HTERT RPE-1 (cell line): ENCODE data around the gene WBP11.

Source experiments
- in situ Hi-C: fragments of 300-500 bp; cut with MboI; formaldehyde crosslinking; loops from 4 replicates; pipeline ENCODE4 v1.14.3; 2020; ENCODE audit warnings: low sequenced_read_pairs

WBP11 gene

GRCh38 chr12:14825256-14825655, 22.0 kb upstream of the WBP11 start:
- in situ Hi-C loops, result no loop called here

DNA sequence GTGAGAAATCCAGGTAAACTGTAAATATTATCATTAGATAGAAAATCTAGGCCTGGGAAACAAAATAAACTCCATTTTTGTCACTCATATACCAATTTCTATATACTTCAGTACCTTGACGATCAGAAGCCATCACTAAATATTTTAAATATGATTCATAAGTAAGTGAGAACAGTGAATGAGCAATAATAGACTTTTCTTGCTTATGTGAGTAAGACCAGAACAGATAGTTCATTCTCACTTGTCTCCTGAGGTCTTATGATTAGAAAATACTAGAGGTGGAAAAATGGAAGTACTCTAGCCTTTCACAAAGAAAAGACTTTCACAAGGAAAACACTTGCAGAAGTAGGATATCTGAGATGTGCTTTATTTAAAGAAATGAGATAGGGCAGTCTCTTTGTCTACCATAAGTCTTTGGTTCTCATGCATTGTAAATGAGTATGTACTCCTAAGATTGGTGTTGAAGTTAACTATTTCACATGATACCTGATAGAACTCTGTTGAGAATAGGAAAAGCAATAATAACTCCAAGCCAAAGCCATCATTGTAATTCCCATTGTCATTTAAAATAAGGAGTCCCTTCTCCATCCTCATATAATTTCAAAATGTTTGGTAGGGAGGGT, 20.8 kb upstream of the WBP11 start:
- in situ Hi-C loops, result no loop called here

DNA sequence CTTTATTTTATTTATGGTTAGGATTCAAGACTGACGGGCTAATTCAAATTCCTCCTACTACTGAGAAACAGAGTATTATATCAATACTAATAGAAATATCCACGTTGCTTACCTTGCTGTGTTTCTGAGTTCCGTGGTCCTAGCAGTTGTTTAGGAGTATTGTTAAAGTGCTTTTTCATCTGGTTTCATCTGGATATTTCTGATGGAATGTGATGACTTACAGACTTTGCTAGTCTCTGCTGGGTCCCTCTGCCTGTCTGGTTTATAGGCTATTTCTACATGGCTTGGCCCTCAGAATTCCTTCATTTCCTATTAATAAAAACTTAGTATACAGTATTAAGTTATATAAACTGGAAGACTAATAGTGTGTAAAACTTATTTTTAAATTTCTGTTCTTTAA, 10.7 kb upstream of the WBP11 start, which contains the start of gene SMCO3:
Gene SMCO3, minus strand, starts transcription at position 169 of the 400 bp plus-strand sequence. CDS start 7,502 bp downstream, outside the sequence.
- in situ Hi-C loops, result no loop called here

DNA sequence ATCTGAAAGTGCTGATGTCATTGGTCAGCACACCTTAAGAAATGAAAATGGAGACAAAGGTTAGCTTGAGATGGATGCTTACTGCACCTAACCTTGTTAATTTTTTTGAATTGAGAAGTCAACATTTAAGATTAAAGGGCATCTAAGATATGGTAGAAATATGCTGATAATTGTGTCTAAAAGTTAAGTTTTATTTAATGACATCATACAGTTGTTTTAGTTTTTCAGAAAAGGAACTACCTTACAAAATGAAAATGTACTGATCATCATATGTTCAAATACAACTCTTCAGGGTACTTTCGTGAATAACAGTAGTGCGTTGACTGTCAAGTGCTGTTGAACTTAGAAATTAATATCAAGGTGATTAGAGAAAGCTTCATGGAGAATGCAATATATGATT, 8.2 kb upstream of the WBP11 start:
- in situ Hi-C loops, result no loop called here

DNA sequence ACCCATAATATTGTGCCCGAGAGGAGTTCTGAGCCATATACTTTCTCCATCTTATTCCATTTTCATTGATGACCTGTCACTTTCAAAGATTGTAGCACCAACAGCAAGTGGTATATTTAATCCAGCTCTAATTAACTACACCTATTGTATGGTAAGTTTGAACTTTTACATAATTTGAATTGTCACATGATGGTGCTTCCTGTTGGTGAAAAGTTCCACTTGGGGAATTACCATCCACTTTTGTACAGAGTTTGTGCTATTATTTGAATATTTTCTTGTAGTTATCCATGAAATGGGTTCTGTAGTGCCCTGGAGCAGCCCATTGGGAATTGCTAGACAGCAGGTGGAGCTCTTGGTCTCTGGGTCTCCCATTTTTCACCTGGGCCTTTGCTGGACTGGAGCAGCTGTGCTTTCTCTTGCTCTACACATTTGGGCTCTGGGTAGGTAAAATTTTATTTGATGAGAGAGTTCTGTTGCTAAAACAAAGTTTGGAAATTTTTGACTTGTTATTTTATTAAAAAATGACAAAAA, 7.7 kb upstream of the WBP11 start:
- in situ Hi-C loops, result no loop called here

DNA sequence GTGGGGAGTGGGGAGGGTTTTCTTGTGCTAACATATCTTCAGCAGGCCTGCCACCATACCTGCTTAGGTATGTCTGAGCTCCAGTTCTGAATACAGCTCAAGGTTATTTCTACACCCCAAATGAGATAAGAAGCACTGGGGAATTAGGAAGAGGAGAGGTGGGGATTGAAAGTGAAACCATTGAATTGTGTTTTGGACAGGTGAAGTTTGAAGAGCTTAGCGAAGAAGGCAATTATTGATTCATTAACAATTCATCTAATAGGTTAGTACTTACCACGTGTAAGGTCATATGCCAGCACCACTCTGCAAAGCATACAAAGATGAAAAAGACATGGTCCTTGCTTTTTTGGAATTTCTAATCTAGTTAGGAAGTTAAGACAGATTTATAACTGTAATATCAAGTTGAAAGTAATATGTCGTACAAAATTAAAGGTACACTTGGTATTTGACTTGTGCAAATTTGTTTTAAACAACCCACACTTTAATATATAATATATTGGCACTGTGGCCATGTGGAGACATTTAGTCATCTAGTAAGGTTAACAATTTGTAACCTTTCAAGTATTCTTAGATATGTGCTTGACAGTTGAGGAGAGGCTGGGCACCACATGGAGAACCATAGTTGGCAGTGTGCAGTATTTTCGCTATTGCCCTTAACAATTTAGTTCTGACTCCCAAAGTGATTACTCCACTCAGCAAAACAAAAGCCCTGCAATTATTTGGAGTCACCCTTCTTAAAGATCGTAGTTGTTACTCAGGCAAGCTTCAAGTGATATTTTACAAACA, 7.1 kb upstream of the WBP11 start:
- in situ Hi-C loops, result no loop called here

DNA sequence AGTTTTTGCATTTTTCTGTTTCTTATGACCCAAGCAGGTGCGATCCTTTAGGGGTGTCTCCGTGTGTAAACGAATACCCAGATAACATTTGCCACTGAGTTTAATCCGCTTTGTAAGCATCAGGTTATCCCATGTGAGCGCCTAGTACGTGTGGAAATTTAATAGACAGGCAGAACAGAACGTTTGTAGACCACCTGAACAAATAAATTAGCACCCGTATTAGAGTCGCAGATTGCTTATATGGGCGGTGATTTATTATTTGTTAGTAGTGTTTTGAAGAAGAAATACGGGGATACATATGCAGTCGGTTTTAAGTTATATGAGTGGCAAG, 517 bp upstream of the WBP11 start:
- in situ Hi-C loops, result no loop called here

GRCh38 chr12:14802721-14803010, 612 bp downstream of the WBP11 start:
- in situ Hi-C loops, result no loop called here

DNA sequence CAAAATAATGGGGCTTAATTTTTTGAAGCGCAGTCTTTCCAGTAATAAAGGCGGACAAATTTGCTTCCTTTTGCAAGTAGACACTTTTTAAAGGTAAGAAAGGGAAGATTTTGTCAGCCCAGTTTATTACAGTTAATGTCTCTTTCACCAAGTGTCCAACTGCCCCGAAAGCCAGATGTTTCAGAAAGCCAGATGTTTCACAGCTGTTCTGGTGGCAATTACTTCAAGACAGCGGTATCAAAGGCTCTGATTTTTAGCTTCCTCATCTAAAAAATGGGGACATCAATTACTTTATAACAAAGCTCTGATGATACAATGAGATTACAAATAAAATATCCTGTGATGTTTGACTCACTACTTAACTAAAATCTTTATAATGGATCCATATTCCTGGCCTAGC, 1.0 kb downstream of the WBP11 start:
- in situ Hi-C loops, result no loop called here

- in situ Hi-C loops, result no loop called here
Measured at GRCh38 chr12:14795028-14795448, 8.2 kb downstream of the WBP11 start.

DNA sequence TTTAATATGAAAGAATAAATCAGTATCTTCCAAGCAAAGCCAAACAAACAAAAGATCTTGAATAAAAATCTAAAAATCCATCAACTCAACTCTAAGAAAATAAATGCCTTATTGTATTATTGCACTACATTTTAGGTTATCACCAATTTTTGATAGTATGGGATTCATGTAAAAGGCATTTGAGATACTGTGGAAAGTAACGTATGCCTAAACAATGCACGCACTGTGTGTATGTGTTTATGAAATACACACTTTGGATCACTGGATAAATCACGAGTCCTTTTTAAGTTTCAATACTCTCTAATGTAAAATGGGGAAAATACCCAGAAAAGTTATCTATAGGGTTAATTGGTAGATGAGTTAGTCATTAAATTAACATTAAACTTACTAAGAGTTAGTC, 17.7 kb downstream of the WBP11 start:
- in situ Hi-C loops, result no loop called here

DNA sequence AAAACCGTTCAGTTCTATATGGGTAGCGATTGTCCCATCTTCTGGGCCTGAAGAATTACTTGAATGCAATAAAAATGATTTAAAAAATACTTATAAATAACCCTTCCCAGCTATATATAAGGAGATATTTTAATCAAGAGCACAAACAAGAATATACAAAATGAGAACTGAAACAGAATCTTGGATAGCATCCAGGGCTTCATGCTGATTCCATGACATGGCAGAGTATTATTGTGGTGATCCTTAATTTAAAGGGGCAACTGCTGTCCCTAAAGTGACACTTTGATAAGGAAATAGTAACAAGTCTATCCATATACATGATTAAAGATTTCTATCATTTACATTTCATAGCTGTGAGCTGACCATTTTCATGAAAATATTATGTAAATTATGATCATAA, 18.8 kb downstream of the WBP11 start:
- in situ Hi-C loops, result no loop called here

DNA sequence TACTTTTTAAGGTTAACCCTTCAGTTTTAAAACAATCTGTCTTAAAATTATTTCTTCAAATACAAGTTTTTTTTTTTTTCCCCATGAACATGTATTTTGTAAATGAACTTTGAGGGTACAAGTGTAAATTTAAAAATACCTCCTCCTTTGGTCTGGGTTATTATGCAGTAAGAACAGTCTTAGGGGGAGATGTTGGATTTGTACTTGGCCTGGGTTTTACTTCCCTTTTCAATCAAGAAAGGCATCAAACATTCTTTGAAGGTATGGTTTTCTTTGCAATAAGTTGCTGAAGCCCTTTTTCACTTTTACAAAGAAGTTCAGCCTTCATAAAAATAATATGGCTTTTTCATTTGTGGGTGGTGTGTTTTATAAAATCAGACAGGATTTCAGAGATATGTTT, 20.5 kb downstream of the WBP11 start:
- in situ Hi-C loops, result no loop called here

GRCh38 chr12:14781563-14781962, 21.7 kb downstream of the WBP11 start:
- in situ Hi-C loops, result no loop called here

DNA sequence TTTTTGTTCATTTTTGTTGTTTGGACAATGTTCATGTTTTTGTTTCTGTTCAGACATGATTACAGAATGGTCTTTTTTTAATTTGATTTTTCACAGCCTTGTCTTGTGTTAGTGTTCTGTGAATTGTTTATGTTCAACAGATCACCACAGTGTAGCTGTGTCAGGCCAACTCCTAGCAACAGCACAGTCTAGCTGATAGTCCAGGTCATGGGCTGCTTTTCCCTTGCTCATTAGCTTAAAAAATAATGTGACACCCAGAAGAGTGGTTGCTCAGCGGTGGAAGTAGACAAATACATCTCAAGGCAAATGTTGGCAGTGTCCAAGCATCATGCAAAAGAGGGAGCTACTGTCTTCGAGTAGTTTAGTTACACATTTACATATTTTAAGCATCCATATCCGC, 22.4 kb downstream of the WBP11 start:
- in situ Hi-C loops, result no loop called here

DNA sequence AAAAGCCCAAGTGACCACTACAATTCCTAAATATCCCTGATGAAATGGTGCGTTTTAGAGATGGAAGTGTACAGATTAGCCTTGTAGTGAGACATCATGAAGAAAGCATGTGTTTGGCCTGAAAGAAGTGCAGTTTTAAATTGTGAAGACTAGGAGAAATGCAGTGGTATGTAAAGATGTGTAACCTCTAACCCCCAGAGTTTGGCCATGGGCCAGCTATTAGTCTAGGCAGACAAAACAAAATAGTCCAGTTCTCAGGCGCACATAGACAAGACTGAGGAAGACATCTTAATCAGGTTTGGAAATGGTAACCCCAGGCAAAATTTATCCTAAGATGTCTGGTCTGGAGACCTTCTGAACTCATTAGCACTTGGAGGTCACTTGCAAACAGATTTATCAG, 23.4 kb downstream of the WBP11 start:
- in situ Hi-C loops, result no loop called here

DNA sequence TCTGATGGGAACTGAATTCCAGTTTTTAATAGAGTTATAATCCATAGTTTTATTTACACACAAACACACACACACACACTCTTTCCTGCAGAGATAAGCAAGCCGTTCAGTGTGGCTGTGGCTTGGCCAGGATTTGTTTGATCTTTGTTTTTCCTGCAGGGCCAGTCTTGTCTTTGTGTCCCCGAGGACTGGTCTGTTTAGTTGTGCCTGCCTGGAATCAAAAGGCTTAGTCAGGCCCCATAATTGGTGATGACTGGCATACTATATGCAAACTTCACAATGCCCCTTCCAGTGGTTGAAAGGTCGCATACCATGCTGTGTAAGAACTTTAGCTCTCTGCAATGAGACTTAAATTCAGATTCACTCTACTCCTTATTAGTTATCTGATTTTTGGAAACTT, 26.0 kb downstream of the WBP11 start:
- in situ Hi-C loops, result no loop called here

DNA sequence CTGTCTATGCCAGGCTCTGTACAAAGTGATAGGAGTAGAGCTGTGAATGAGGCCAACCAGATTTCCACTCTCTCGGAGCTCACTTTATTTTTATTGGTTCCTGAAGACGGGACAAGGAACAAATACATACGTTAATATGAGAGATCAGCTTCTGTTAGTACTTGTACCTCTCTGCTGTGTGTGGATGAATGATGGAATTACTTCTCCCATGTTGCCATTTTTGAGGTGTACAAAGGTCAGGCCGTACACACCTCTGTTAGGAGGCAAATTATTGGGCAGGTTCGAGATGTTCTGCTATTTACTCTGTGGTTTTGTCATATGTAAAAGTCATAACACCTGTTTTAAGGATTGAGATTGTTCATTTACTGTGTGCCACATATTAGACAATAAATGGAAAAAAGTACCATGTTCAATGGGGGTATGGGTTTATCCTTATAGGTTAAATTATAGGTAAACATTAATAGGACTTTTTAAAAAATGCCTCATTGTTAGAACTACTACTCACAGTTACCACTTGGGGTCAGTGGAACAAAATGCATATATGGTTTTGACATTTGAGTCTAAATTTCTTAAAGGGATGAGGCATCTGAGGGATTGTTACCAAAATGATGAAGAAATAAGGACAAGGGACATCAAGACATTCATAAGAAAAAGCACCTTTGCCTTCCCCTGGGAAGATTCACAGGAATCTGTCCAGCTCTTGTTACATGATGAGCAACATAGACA, 26.9 kb downstream of the WBP11 start:
- in situ Hi-C loops, result no loop called here

DNA sequence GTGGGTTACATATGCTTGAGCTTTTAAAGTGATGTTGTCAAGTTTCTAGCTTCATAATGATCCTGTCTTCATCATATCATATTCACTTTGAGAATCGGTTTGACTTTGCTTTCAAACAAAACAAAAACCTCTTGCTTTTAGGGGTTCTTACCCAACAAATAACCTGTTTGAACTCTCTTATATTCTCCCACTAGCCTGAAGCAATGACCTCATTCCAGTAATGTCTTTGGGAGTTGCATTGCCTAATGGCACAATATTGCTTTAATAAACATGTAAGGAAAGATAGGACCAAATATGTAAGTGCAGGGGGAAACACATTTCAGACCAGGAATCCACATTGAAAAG, 27.7 kb downstream of the WBP11 start:
- in situ Hi-C loops, result no loop called here

GRCh38 chr12:14774906-14775635, 28.2 kb downstream of the WBP11 start:
- in situ Hi-C loops, result no loop called here

- in situ Hi-C loops, result no loop called here
Measured at GRCh38 chr12:14774074-14774905, 29.0 kb downstream of the WBP11 start.
